Sigmoid colon (tissue), 4 donors: ENCODE measurements around the gene AEBP1.
A peak's percentile ranks its signal among the peaks of the same experiment; 100 is the strongest.

Experiments
- POLR2A ChIP-seq, 2 donors: fragments of 450-650 bp; IDR thresholded peaks; one replicate each; pipeline ENCODE4 v1.6.1; 2016; ENCODE audit warnings: antibody characterized with exemption in 2 of 2, mild to moderate bottlenecking in 2 of 2, moderate library complexity in 2 of 2
- POLR2AphosphoS5 ChIP-seq, 4 donors: sonication (generic); formaldehyde crosslinking; IDR thresholded peaks; one replicate each; pipeline ENCODE4 v1.6.1; 2017; ENCODE audit warnings: antibody characterized with exemption in 4 of 4
- TF ChIP-seq, protein P1 (sequence below), 4 experiments: fragments of 450-650 bp in 3 of 4; fragments of 200-600 bp in 1 of 4; IDR thresholded peaks; one replicate each; pipeline ENCODE4 v1.5.1; 2016 to 2019; ENCODE audit warnings: antibody characterized with exemption in 4 of 4, mild to moderate bottlenecking in 3 of 4, moderate library complexity in 2 of 4

DNA sequence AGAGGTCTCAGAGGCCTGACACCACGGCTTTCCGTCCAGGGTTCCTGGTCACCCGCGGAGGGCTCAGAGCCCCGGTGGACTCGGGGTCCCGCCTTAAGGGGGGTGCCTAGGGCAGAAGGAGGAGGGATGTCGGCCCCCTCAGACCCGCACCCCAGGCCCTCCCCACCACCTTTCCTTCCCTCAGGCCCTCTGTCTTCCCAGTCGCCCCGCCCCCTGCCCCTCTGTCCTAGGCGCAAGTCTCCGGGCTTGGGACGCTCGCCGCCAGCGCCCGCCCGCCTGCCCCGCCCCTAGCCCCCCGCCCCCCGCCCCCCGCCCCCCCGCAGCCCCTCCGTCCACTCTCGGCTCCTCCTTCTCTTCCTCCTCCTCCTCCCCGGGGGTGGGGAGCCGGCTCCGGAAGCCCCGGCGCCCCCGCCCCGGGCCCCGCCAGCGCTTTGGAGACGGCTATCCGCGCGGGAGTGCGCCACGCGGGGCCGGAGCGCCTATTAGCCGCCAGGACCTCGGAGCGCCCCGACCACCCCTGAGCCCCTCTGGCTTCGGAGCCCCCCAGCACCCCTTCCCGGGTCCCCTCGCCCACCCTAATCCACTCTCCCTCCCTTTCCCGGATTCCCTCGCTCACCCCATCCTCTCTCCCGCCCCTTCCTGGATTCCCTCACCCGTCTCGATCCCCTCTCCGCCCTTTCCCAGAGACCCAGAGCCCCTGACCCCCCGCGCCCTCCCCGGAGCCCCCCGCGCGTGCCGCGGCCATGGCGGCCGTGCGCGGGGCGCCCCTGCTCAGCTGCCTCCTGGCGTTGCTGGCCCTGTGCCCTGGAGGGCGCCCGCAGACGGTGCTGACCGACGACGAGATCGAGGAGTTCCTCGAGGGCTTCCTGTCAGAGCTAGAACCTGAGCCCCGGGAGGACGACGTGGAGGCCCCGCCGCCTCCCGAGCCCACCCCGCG, at the start of gene AEBP1:
- TF ChIP-seq, protein P1, sequence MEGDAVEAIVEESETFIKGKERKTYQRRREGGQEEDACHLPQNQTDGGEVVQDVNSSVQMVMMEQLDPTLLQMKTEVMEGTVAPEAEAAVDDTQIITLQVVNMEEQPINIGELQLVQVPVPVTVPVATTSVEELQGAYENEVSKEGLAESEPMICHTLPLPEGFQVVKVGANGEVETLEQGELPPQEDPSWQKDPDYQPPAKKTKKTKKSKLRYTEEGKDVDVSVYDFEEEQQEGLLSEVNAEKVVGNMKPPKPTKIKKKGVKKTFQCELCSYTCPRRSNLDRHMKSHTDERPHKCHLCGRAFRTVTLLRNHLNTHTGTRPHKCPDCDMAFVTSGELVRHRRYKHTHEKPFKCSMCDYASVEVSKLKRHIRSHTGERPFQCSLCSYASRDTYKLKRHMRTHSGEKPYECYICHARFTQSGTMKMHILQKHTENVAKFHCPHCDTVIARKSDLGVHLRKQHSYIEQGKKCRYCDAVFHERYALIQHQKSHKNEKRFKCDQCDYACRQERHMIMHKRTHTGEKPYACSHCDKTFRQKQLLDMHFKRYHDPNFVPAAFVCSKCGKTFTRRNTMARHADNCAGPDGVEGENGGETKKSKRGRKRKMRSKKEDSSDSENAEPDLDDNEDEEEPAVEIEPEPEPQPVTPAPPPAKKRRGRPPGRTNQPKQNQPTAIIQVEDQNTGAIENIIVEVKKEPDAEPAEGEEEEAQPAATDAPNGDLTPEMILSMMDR (IDR thresholded peaks at IDR 0.05), result no peak
- peak in 2 of 4 donors; percentile 23 to 43 for TF ChIP-seq POLR2AphosphoS5 (IDR thresholded peaks at IDR 0.05)
- TF ChIP-seq POLR2A (IDR thresholded peaks at IDR 0.05), result no peak
